GM21786 (cell line): ENCODE results near the gene PLEKHH1.
"Not testable (repeated sequence)": the region's sequence is repeated elsewhere in the genome, so short reads cannot be mapped to it uniquely, and the experiment has no call there.

Experiments
- ATAC-seq: cut with Tn5 transposase; IDR thresholded peaks from one replicate; pipeline ENCODE4 v1.9.1; 2021; ENCODE audit not compliant: unreplicated experiment

PLEKHH1 gene

DNA sequence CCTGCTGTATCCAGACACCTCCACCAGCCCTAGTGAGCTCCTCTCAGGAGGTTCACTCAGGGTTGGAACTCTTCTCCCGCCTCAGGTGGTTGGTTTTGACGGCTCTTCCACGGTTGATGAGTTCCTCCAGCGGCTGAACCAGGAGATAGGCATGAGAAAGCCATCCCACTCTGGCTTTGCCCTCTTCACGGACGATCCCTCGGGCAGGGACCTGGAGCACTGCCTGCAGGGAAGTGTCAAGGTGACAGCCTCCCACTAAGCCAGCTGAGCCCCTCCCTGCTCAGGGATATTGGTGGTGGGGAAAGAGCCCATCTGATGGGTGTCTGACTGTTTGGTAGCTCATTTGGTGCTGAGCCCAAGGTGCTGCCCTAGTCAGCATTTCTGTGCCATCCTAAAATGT lies 46.5 kb downstream of the PLEKHH1 start:
- ATAC-seq = no peak

DNA sequence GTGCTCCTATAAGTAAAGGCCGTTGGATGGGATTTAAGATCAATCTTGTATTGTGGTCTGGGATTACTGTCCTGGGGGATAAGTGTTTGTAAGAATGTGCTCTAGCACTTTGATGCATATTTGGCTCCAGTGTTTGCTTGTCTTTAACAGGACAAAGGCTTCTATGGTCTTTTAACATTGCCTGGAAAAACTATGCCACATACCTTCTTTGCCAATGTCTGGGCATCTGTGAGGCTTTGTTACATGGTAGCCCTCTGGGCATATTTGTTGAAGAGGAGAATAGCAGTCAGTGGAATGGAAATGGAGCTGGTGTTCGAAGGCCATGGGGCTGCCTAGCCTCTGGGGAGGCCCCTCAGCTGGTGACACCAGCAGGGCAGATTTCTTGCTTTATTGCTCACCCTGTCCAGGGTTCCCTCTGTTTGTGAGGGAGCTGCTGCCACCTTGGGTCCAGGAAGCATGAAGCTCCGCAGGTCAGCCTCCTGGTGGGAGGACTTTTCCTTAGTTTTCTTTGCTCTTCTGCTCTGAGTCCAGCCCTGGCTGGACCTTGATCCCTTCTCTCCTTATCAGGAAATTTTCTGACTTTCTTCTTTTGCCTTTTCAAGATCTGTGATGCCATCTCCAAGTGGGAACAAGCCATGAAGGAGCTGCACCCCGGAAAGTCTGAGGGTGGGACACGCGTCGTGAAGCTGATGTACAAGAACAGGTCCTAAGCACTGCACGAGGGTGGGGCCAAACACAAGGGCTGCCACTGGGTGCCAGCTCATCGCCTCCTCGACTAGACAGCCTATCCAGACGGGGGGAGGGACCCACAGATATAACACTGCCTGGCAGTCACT lies 47.5 kb downstream of the PLEKHH1 start:
- no peak for ATAC-seq

DNA sequence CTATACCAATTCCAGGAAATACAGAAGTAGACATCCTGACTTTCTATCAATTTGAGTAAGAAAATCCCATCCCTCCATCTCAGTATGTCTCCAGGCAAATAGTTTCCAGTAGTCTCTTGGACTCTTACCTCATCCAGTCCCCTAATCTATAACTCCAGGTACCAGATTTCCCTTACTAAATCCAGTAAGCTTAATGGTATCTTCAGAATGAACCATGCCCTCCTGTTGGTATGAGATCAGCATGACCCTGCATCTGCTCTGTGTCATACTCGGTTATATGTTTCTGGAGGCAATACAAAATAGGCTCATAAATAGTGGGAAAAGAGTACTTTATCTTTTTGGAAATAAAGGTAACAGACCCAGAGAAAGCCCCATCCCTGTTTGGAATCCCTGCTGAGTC lies 48.6 kb downstream of the PLEKHH1 start:
- no peak for ATAC-seq

DNA sequence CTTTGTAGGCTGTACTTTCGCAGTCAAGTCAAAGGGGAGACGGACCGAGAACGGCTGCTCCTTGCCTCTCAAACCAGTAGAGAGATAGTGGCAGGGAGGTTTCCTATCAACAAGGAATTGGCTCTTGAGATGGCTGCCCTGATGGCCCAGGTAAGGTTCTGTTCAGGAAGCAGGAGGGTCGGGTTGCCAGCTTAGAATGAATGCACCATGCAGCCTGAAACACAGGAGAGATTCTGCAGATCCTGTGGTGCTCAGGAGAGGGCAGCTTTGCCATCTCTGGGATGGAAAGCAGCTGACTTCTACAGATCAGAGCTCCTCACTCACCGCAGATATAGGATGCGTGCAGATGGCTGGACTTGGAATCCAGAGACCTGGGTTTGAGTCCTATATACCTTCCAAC lies 49.0 kb downstream of the PLEKHH1 start:
- no peak for ATAC-seq

- ATAC-seq = no peak
Observed at GRCh38 chr14:67583711-67584644, 50.9 kb downstream of the PLEKHH1 start.

GRCh38 chr14:67584978-67585377 lies 51.9 kb downstream of the PLEKHH1 start:
- no peak for ATAC-seq

- no peak for ATAC-seq
Observed at GRCh38 chr14:67586369-67586768, 53.3 kb downstream of the PLEKHH1 start.

- ATAC-seq = no peak
Observed at GRCh38 chr14:67589204-67589770, 56.2 kb downstream of the PLEKHH1 start.

DNA sequence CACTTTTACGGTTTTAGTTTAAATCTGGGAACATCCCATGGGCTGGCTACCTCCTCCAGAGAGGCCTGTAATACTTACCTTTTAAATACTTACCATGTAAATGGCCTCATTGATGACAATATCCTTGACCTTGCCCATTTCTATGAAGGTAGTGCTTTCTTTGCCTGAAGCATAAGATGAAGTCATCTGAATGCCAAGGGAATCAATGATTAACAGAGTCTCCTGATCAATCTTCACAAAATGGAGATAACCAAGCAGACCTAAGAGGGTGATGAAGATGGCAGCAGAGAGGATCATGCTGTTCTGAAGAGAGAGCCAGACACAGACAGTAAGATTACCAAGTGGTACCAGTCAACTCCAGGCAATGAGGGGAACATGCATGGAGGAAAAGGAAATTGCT lies 60.6 kb downstream of the PLEKHH1 start:
- not testable (repeated sequence) for ATAC-seq

DNA sequence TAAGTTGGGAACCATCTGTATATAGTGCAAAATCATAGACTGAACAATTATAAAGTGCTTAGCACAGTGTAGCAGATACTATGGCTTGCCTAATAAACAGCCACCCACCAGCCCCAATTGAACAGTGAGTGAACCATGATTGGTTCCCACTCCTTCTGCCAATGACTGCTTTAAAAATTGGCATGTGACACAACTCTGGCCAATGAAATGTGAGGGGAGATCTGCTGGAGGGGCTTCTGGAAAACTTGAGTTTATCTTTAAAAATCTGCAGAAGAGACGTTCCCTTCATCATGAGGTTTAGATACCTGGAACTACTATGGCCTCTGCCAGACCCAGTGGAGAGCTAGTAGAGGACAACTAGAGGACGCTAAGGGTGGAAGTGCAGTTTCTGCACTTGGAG lies 62.3 kb downstream of the PLEKHH1 start:
- no peak for ATAC-seq

DNA sequence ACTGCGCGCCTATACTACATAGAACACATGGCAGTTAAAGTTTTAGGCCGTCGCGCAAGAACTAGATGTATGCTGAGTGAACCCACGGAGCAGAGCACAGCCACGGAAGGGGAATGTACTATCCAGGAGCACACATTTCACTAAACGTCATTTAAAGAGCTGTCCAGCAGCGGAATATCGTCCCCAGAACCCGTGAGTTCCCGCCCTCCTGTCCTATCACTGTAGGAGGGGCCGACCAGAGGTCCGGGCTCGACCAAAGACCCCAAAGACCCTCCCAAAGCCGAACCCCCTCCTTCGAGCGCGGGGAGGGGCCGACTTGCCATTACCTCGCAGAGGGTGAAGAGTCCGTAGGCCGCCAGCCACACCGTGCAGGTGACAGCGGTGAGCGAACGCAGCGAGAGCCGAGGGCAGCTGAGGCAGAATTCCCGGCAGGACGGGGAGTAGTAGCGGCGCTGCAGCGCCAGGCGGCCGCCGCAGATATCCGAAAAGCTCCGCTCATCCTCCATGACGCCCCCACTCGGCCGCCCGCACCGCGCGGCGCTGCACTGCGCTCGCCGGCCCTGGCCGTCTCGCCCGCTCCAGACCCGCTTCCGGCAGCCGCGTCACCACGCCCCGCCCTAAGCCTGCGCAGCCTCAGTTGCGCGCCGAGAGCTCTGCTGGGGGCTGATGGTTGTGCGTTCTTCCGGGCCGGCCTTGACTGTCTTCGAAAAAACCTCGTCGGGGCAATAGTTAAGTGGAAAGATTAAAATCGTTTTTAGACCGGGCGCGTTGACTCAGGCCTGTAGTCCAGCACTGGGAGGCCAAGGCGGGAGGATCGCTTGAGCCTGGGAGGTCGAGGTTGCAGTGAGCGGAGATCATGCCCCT lies 66.8 kb downstream of the PLEKHH1 start, which contains the start of gene PIGH:
Gene PIGH (minus strand): TSS at position 571 of the 864 bp plus-strand sequence. CDS start 65 bp downstream, at position 506.
- peak; percentile 83 for ATAC-seq

GRCh38 chr14:67600562-67600974 lies 67.5 kb downstream of the PLEKHH1 start:
- not testable (repeated sequence) for ATAC-seq

DNA sequence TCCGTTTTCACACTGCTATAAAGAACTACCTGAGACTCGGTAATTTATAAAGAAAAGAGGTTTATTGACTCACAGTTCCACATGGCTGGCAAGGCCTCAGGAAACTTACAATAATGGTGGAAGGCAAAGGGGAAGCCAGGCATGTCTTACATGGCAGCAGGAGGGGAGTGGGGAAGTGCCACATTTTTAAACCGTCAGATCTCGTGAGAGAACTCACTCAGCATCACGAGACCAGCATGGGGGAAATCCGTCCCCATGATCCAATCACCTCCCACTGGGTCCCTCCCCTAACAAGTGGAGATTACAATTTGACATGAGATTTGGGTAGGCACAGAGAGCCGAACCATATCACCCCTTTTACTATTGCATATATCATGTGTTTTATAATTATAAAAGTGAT lies 69.0 kb downstream of the PLEKHH1 start:
- ATAC-seq = no peak

DNA sequence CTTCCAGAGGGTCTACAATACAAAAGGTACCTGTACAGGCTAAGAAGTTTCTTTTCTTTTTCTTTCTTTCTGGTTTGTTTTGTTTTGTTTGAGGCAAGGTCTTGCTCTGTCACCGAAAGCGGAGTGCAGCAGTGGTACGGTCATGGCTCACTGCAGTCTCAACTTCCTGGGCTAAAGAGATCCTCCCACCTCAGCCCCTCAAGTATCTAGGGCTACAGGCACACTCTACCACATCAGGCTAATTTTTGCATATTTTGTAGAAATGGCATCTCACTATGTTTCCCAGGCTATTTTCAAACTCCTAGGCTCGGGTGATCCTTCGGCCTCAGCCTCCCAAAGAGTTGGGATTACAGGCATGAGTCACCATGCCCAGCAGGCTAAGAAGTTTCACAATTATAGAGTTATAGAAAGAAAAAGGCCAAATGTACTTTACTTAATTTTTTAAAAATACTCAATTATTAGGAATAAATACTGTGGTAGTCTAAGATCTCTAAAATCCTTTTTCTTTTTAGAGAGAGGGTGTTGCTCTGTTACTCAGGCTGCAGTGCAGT lies 70.0 kb downstream of the PLEKHH1 start:
- peak; percentile 76 for ATAC-seq

- no peak for ATAC-seq
Observed at GRCh38 chr14:67607646-67608045, 74.6 kb downstream of the PLEKHH1 start.

DNA sequence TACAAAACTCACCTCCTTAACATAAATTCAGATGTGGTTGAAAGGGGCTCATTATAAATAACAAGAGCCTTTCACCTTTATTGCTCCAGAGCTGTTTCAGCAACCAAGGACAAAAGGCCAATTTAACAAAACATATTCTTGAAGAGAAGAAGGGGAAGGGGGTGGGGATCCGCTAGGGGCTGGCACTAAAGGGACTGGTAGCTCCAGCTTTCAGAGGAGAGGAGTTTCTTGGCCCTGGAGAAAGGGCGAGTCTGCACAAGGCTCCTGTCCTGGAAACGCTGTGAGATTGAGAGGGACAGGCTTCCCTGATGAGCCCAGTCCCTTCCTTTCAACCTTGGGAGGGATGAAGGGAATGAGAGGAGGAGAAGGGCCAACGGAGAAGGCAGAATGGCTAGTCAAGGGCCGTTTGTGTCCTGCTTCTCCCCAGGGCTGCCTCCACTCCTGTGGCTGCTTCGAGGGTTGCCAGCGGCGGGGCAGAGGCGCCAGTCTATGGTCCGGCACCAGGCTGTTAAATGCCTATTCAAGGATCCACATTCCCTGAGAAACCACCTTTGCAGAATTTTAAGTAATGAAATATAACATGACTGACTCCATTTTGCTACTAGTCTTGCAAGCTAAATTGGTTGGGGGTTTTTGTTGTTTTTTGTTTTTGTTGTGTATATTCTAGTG lies 76.7 kb downstream of the PLEKHH1 start:
- no peak for ATAC-seq

DNA sequence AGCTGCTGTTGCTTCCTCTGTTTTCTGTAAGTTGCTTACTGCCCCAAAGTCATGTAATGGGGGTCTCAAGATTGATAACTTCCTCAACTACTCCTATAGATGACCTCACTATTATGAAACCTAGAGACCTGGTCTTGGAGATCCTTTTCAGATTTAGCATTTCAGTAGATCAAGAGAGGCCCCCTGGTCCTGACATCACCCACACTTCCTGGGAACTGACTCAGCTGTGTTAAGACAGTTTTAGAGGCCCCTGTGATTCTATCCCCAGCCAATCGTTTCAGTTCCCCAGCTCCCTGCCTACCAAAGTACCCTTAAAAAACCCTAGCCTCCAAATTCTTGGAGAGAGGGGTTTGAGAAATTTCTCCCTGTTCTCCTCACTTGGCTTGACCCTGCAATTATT lies 77.4 kb downstream of the PLEKHH1 start:
- ATAC-seq = no peak

DNA sequence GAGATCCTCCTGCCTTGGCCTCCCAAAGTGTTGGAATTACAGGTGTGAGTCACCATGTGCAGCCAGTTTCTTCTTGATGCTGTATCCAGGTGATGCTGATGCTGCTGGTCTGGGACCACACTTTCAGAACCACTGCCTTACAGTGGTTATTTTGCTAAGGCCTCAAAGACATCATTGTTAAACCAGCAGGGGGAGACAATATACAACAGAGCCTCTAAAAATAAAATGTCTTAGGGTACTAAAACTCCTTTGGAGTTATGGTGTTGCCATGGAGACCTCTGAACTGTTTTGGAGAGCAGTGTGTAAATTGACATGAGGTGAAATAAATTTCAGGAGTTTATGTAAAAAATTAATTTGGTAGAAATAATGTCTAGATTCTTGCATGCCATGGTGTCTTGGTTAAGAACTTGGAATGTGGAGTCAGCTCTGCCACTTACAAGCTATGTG lies 85.5 kb downstream of the PLEKHH1 start:
- no peak for ATAC-seq

GRCh38 chr14:67619446-67620216 lies 86.5 kb downstream of the PLEKHH1 start, which contains the start of gene ARG2:
Gene ARG2, plus strand, starts transcription at chr14:67619920. Its CDS starts 58 bp downstream, at chr14:67619978.
- ATAC-seq = peak; percentile 93
